HEK293 (cell line): ENCODE data around the gene USP33.

Experiments used
- HOXA7 ChIP-seq: sonication (generic); formaldehyde crosslinking; IDR thresholded peaks from 2 replicates; pipeline ENCODE4 v1.8.1; 2022; ENCODE audit warnings: missing genetic modification reagents, borderline replicate concordance
- OVOL3 ChIP-seq: fragments of 450-650 bp; formaldehyde crosslinking; IDR thresholded peaks from 2 replicates; pipeline ENCODE4 v1.5.1; 2016; ENCODE audit warnings: missing biosample characterization, missing genetic modification characterization
- PRDM1 ChIP-seq: fragments of 450-650 bp; formaldehyde crosslinking; IDR thresholded peaks from 2 replicates; pipeline ENCODE4; 2016; ENCODE audit warnings: missing biosample characterization, missing genetic modification characterization
- SALL2 ChIP-seq: fragments of 450-650 bp; formaldehyde crosslinking; IDR thresholded peaks from 2 replicates; pipeline ENCODE4 v1.5.0; 2017; ENCODE audit warnings: missing biosample characterization, mild to moderate bottlenecking, missing genetic modification characterization, borderline replicate concordance
- SCRT1 ChIP-seq: fragments of 450-650 bp; formaldehyde crosslinking; IDR thresholded peaks from 2 replicates; pipeline ENCODE4 v1.5.1; 2016; ENCODE audit warnings: missing biosample characterization, missing genetic modification characterization, borderline replicate concordance
- SETDB1 ChIP-seq: IDR thresholded peaks from one replicate; pipeline ENCODE4 v1.6.1; 2017; ENCODE audit warnings: mild to moderate bottlenecking, low read length, moderate library complexity, mixed read lengths; ENCODE audit not compliant: insufficient read length
- TCF7L2 ChIP-seq: IDR thresholded peaks from 2 replicates; pipeline ENCODE4 v1.6.1; 2011; ENCODE audit warnings: low read depth, mild to moderate bottlenecking, inconsistent platforms, low read length, moderate library complexity, borderline replicate concordance
- ZBTB20 ChIP-seq: fragments of 450-650 bp; formaldehyde crosslinking; IDR thresholded peaks from 2 replicates; pipeline ENCODE4 v1.5.1; 2016; ENCODE audit warnings: missing biosample characterization, missing genetic modification characterization
- ZBTB21 ChIP-seq: fragments of 450-650 bp; formaldehyde crosslinking; IDR thresholded peaks from 2 replicates; pipeline ENCODE4 v1.5.1; 2017; ENCODE audit warnings: missing biosample characterization, missing genetic modification characterization
- ZBTB7A ChIP-seq: fragments of 450-650 bp; formaldehyde crosslinking; IDR thresholded peaks from 2 replicates; pipeline ENCODE4 v1.5.1; 2016; ENCODE audit warnings: low read depth, missing biosample characterization, missing genetic modification characterization
- ZIC2 ChIP-seq: fragments of 450-650 bp; formaldehyde crosslinking; IDR thresholded peaks from 2 replicates; pipeline ENCODE4 v1.5.1; 2016; ENCODE audit warnings: missing biosample characterization, missing genetic modification characterization
- ZNF121 ChIP-seq: fragments of 450-650 bp; formaldehyde crosslinking; IDR thresholded peaks from 2 replicates; pipeline ENCODE4 v1.5.1; 2016; ENCODE audit warnings: missing biosample characterization, missing genetic modification characterization
- ZNF133 ChIP-seq: fragments of 450-650 bp; formaldehyde crosslinking; IDR thresholded peaks from 2 replicates; pipeline ENCODE4 v1.5.1; 2016; ENCODE audit warnings: missing biosample characterization, missing genetic modification characterization
- ZNF184 ChIP-seq: fragments of 450-650 bp; IDR thresholded peaks from 2 replicates; pipeline ENCODE4 v1.5.1; 2018; ENCODE audit warnings: missing biosample characterization, mild to moderate bottlenecking, missing genetic modification characterization
- ZNF24 ChIP-seq: fragments of 450-650 bp; formaldehyde crosslinking; IDR thresholded peaks from 2 replicates; pipeline ENCODE4 v1.5.1; 2016; ENCODE audit warnings: missing biosample characterization, missing genetic modification characterization
- ZNF311 ChIP-seq: fragments of 450-650 bp; formaldehyde crosslinking; IDR thresholded peaks from 2 replicates; pipeline ENCODE4 v1.5.1; 2017; ENCODE audit warnings: missing biosample characterization, missing genetic modification characterization, borderline replicate concordance
- ZNF335 ChIP-seq: fragments of 450-650 bp; formaldehyde crosslinking; conservative IDR thresholded peaks from 2 replicates; pipeline ENCODE4 v1.5.1; 2016; ENCODE audit warnings: missing biosample characterization, missing genetic modification characterization
- ZNF423 ChIP-seq: fragments of 450-650 bp; formaldehyde crosslinking; IDR thresholded peaks from 2 replicates; pipeline ENCODE4 v1.5.1; 2016; ENCODE audit warnings: missing biosample characterization, missing genetic modification characterization
- ZNF426 ChIP-seq: fragments of 450-650 bp; formaldehyde crosslinking; IDR thresholded peaks from 2 replicates; pipeline ENCODE4 v1.5.1; 2017; ENCODE audit warnings: missing biosample characterization, missing genetic modification characterization, mild to moderate bottlenecking, inconsistent platforms, moderate library complexity
- ZNF521 ChIP-seq: fragments of 450-650 bp; formaldehyde crosslinking; IDR thresholded peaks from 2 replicates; pipeline ENCODE4 v1.5.1; 2017; ENCODE audit warnings: missing biosample characterization, mild to moderate bottlenecking, missing genetic modification characterization
- ZNF529 ChIP-seq: fragments of 450-650 bp; formaldehyde crosslinking; IDR thresholded peaks from 2 replicates; pipeline ENCODE4 v1.5.1; 2017; ENCODE audit warnings: missing genetic modification characterization, missing biosample characterization; ENCODE audit not compliant: insufficient replicate concordance
- ZNF544 ChIP-seq: fragments of 450-650 bp; formaldehyde crosslinking; IDR thresholded peaks from 2 replicates; pipeline ENCODE4 v1.5.0; 2017; ENCODE audit warnings: missing biosample characterization, missing genetic modification characterization
- ZNF585B ChIP-seq: fragments of 450-650 bp; formaldehyde crosslinking; IDR thresholded peaks from 2 replicates; pipeline ENCODE4 v1.5.1; 2016; ENCODE audit warnings: missing biosample characterization, missing genetic modification characterization
- ZNF623 ChIP-seq: fragments of 450-650 bp; formaldehyde crosslinking; IDR thresholded peaks from 2 replicates; pipeline ENCODE4 v1.5.1; 2016; ENCODE audit warnings: missing biosample characterization, missing genetic modification characterization
- ZNF776 ChIP-seq: fragments of 450-650 bp; formaldehyde crosslinking; IDR thresholded peaks from 2 replicates; pipeline ENCODE4 v1.5.0; 2017; ENCODE audit warnings: missing biosample characterization, missing genetic modification characterization, borderline replicate concordance
- ZNF837 ChIP-seq: fragments of 450-650 bp; formaldehyde crosslinking; IDR thresholded peaks from 2 replicates; pipeline ENCODE4 v1.5.1; 2016; ENCODE audit warnings: missing biosample characterization, missing genetic modification characterization
- TF ChIP-seq, protein P1 (sequence below): IDR thresholded peaks from 2 replicates; pipeline ENCODE4 v1.6.1; 2011; ENCODE audit warnings: mild to moderate bottlenecking, low read depth, low read length, borderline replicate concordance
- TF ChIP-seq, protein P2 (sequence below): fragments of 450-650 bp; formaldehyde crosslinking; IDR thresholded peaks from 2 replicates; pipeline ENCODE4 v1.5.1; 2017; ENCODE audit warnings: missing biosample characterization, missing genetic modification characterization
- TF ChIP-seq, protein P3 (sequence below): fragments of 450-650 bp; IDR thresholded peaks from 2 replicates; pipeline ENCODE4 v1.5.1; 2018; ENCODE audit warnings: missing biosample characterization, missing genetic modification characterization
- TF ChIP-seq, protein P4 (sequence below): fragments of 450-650 bp; formaldehyde crosslinking; IDR thresholded peaks from 2 replicates; pipeline ENCODE4 v1.5.0; 2017; ENCODE audit warnings: missing biosample characterization, missing genetic modification characterization, borderline replicate concordance
- TF ChIP-seq, protein P5 (sequence below): fragments of 450-650 bp; formaldehyde crosslinking; IDR thresholded peaks from 2 replicates; pipeline ENCODE4 v1.5.1; 2016; ENCODE audit warnings: missing biosample characterization, missing genetic modification characterization

Gene USP33

DNA sequence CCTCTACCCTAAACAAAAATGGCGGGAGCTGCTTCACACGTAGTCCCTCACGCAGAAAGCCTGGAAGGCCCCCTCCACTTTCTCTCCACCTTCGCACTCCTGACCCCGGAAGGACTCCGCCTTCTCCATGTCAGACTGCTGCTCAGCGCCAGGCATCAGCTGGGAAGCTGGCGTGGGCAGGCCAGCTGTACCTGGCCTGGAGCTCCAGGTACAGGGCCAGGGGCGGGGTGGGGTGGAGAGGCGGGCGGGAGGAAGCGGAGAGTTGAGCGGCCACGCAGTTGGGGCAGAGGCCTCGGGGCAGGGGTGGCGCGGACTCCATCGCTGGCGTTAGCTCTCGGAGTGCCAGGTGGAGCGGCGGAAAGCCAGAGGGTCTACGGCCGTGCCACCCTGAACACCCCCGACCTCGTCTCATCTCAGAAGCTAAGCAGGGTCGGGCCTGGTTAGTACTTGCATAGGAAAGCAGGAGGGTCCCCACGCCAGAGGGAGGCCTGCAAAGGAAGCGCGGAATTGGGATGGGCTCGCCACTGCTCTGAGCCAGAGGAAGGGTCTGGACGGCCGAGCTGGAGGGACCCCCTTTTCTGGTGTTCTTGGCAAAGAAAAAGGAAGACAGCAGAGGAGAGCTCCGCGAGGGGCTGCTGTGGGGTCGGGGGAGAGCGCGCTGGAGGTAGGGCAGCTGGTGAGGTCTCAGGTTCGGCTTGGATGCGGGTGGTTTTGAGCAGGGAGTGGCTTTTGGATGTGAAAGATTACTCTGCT lies 20.1 kb upstream of the USP33 start, which contains the start of gene MIGA1 (continued):
- TF ChIP-seq ZNF544 (no peak), HOXA7 (no peak), ZNF529 (no peak), ZNF335 (tag by site-specific recombination) (peak; percentile 91), ZNF776 (tag by site-specific recombination) (no peak), ZNF426 (tag by site-specific recombination) (no peak), ZBTB20 (tag by site-specific recombination) (peak; percentile 80), ZNF133 (tag by site-specific recombination) (no peak), SCRT1 (tag by site-specific recombination) (no peak), SALL2 (no peak), ZBTB7A (tag by site-specific recombination) (no peak), SETDB1 (no peak), OVOL3 (tag by site-specific recombination) (0 out of 2 replicates have a peak, but pooled peaks have one; percentile 19), ZIC2 (no peak), TCF7L2 (no peak), ZNF423 (tag by site-specific recombination) (no peak), ZNF24 (tag by site-specific recombination) (no peak), ZNF837 (tag by site-specific recombination) (no peak), ZBTB21 (tag by site-specific recombination) (0 out of 2 replicates have a peak, but pooled peaks have one; percentile 39), ZNF121 (tag by site-specific recombination) (no peak), ZNF623 (tag by site-specific recombination) (no peak), ZNF521 (tag by site-specific recombination) (no peak), ZNF184 (tag by site-specific recombination) (no peak), PRDM1 (tag by site-specific recombination) (peak; percentile 84), ZNF585B (tag by site-specific recombination) (no peak), ZNF311 (tag by site-specific recombination) (no peak)
- TF ChIP-seq, protein P1, sequence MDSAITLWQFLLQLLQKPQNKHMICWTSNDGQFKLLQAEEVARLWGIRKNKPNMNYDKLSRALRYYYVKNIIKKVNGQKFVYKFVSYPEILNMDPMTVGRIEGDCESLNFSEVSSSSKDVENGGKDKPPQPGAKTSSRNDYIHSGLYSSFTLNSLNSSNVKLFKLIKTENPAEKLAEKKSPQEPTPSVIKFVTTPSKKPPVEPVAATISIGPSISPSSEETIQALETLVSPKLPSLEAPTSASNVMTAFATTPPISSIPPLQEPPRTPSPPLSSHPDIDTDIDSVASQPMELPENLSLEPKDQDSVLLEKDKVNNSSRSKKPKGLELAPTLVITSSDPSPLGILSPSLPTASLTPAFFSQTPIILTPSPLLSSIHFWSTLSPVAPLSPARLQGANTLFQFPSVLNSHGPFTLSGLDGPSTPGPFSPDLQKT, result no peak
- TF ChIP-seq, protein P2, sequence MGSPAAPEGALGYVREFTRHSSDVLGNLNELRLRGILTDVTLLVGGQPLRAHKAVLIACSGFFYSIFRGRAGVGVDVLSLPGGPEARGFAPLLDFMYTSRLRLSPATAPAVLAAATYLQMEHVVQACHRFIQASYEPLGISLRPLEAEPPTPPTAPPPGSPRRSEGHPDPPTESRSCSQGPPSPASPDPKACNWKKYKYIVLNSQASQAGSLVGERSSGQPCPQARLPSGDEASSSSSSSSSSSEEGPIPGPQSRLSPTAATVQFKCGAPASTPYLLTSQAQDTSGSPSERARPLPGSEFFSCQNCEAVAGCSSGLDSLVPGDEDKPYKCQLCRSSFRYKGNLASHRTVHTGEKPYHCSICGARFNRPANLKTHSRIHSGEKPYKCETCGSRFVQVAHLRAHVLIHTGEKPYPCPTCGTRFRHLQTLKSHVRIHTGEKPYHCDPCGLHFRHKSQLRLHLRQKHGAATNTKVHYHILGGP (tag by site-specific recombination), result no peak
- TF ChIP-seq, protein P3, sequence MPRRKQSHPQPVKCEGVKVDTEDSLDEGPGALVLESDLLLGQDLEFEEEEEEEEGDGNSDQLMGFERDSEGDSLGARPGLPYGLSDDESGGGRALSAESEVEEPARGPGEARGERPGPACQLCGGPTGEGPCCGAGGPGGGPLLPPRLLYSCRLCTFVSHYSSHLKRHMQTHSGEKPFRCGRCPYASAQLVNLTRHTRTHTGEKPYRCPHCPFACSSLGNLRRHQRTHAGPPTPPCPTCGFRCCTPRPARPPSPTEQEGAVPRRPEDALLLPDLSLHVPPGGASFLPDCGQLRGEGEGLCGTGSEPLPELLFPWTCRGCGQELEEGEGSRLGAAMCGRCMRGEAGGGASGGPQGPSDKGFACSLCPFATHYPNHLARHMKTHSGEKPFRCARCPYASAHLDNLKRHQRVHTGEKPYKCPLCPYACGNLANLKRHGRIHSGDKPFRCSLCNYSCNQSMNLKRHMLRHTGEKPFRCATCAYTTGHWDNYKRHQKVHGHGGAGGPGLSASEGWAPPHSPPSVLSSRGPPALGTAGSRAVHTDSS, result no peak
- TF ChIP-seq, protein P4, sequence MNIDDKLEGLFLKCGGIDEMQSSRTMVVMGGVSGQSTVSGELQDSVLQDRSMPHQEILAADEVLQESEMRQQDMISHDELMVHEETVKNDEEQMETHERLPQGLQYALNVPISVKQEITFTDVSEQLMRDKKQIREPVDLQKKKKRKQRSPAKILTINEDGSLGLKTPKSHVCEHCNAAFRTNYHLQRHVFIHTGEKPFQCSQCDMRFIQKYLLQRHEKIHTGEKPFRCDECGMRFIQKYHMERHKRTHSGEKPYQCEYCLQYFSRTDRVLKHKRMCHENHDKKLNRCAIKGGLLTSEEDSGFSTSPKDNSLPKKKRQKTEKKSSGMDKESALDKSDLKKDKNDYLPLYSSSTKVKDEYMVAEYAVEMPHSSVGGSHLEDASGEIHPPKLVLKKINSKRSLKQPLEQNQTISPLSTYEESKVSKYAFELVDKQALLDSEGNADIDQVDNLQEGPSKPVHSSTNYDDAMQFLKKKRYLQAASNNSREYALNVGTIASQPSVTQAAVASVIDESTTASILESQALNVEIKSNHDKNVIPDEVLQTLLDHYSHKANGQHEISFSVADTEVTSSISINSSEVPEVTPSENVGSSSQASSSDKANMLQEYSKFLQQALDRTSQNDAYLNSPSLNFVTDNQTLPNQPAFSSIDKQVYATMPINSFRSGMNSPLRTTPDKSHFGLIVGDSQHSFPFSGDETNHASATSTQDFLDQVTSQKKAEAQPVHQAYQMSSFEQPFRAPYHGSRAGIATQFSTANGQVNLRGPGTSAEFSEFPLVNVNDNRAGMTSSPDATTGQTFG (tag by site-specific recombination), result no peak
- TF ChIP-seq, protein P5, sequence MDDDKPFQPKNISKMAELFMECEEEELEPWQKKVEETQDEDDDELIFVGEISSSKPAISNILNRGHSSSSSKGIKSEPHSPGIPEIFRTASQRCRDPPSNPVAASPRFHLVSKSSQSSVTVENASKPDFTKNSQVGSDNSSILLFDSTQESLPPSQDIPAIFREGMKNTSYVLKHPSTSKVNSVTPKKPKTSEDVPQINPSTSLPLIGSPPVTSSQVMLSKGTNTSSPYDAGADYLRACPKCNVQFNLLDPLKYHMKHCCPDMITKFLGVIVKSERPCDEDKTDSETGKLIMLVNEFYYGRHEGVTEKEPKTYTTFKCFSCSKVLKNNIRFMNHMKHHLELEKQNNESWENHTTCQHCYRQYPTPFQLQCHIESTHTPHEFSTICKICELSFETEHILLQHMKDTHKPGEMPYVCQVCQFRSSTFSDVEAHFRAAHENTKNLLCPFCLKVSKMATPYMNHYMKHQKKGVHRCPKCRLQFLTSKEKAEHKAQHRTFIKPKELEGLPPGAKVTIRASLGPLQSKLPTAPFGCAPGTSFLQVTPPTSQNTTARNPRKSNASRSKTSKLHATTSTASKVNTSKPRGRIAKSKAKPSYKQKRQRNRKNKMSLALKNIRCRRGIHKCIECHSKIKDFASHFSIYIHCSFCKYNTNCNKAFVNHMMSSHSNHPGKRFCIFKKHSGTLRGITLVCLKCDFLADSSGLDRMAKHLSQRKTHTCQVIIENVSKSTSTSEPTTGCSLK (tag by site-specific recombination), result no peak
